Gastroesophageal sphincter (tissue), 3 donors: Measurements from ENCODE around the gene PIK3C2G.

Experiments used
- CTCF ChIP-seq, 4 experiments: fragments of 200-600 bp in 2 of 4; fragments of 450-650 bp in 2 of 4; sonication (generic) in 1 of 4; IDR thresholded peaks; one replicate each; pipeline ENCODE4 v1.5.1; 2017 to 2019; ENCODE audit warnings: antibody characterized with exemption in 4 of 4, mild to moderate bottlenecking in 2 of 4, moderate library complexity in 2 of 4
- POLR2AphosphoS5 ChIP-seq: sonication (generic); formaldehyde crosslinking; IDR thresholded peaks from one replicate; pipeline ENCODE4 v1.6.1; 2017; ENCODE audit warnings: antibody characterized with exemption

GRCh38 chr12:18394742-18395141 is 133.4 kb downstream of the PIK3C2G start:
- TF ChIP-seq CTCF (IDR thresholded peaks at IDR 0.05) (no peak), POLR2AphosphoS5 (no peak)
